HepG2 (cell line): ENCODE data around the gene QSER1.

Source experiments
- CTCF ChIP-seq: sonication (generic); formaldehyde crosslinking; IDR thresholded peaks from 2 replicates; pipeline ENCODE4 v1.5.0; 2020; ENCODE audit warnings: mild to moderate bottlenecking, missing genetic modification reagents, moderate library complexity
- FOXP4 ChIP-seq: sonication (generic); formaldehyde crosslinking; IDR thresholded peaks from 2 replicates; pipeline ENCODE4 v1.4.0; 2020; ENCODE audit warnings: missing genetic modification reagents
- SSRP1 ChIP-seq: IDR thresholded peaks from 2 replicates; pipeline ENCODE4 v1.6.1; 2016; ENCODE audit warnings: control low read depth

GRCh38 chr11:32935462-32936029 lies 42.9 kb downstream of the QSER1 start:
- TF ChIP-seq FOXP4 (CRISPR knock-in tag): no peak
- no peak for TF ChIP-seq SSRP1
- no peak for TF ChIP-seq CTCF
